ENCODE results near the gene FNDC8. TPM values are rescaled to one million over a fixed set of nuclear protein-coding genes. Genes with fewer than 3 reads are reported as not detected.
"Not testable (repeated sequence)": the region's sequence is repeated elsewhere in the genome, so short reads cannot be mapped to it uniquely, and the experiment has no call there.

FNDC8 gene
- total RNA-seq, 1 donor from 2014 or later = not detected

- no peak for DNase-seq
Observed at GRCh38 chr17:35095741-35096140, 25.7 kb upstream of the FNDC8 start.

GRCh38 chr17:35097776-35098175 lies 23.6 kb upstream of the FNDC8 start:
- DNase-seq = no peak

- DNase-seq = no peak
Observed at GRCh38 chr17:35099908-35100307, 21.5 kb upstream of the FNDC8 start.

GRCh38 chr17:35101036-35101435 lies 20.4 kb upstream of the FNDC8 start:
- no peak for DNase-seq

GRCh38 chr17:35101725-35102124 lies 19.7 kb upstream of the FNDC8 start:
- DNase-seq = no peak

GRCh38 chr17:35103271-35103670 lies 18.1 kb upstream of the FNDC8 start:
- no peak for DNase-seq

GRCh38 chr17:35104844-35105450 lies 16.5 kb upstream of the FNDC8 start:
- DNase-seq = no peak

GRCh38 chr17:35110791-35111190 lies 10.6 kb upstream of the FNDC8 start:
- not testable (repeated sequence) for DNase-seq

- DNase-seq = no peak
Observed at GRCh38 chr17:35116845-35117244, 4.6 kb upstream of the FNDC8 start.

GRCh38 chr17:35117984-35118383 lies 3.4 kb upstream of the FNDC8 start:
- DNase-seq = peak; percentile 52

- DNase-seq = peak; percentile 85
Observed at GRCh38 chr17:35119370-35120165, 1.8 kb upstream of the FNDC8 start, which contains the start of gene RAD51D. Gene RAD51D, minus strand, starts transcription at chr17:35119860. Its CDS starts 247 bp downstream, at chr17:35119613.

- DNase-seq = no peak
Observed at GRCh38 chr17:35127751-35128514, 6.5 kb downstream of the FNDC8 start.

GRCh38 chr17:35129154-35129972 lies 7.9 kb downstream of the FNDC8 start:
- DNase-seq = no peak

- DNase-seq = peak; percentile 66
Observed at GRCh38 chr17:35129973-35130351, 8.5 kb downstream of the FNDC8 start.

GRCh38 chr17:35130392-35130791 lies 9.0 kb downstream of the FNDC8 start:
- no peak for DNase-seq

- DNase-seq = no peak
Observed at GRCh38 chr17:35132099-35132498, 10.7 kb downstream of the FNDC8 start.

GRCh38 chr17:35132816-35133550 lies 11.6 kb downstream of the FNDC8 start:
- no peak for DNase-seq

- no peak for DNase-seq
Observed at GRCh38 chr17:35135322-35135721, 13.9 kb downstream of the FNDC8 start.

GRCh38 chr17:35138218-35138617 lies 16.8 kb downstream of the FNDC8 start:
- no peak for DNase-seq

GRCh38 chr17:35141681-35142466 lies 20.5 kb downstream of the FNDC8 start, which contains the start of gene NLE1:
Gene NLE1, minus strand, starts transcription at chr17:35142303. Its CDS starts 28 bp downstream, at chr17:35142275.
- peak; percentile 89 for DNase-seq

GRCh38 chr17:35142467-35142796 lies 21.0 kb downstream of the FNDC8 start:
- no peak for DNase-seq
